HG03442 (cell line): Measurements from ENCODE around the gene UBE2B.

ENCODE experiments used
- ATAC-seq: cut with Tn5 transposase; IDR thresholded peaks from one replicate; pipeline ENCODE4 v1.9.1; 2021; ENCODE audit warnings: mild to moderate bottlenecking, moderate library complexity; ENCODE audit not compliant: unreplicated experiment

Gene UBE2B

GRCh38 chr5:134436523-134437339, 65.4 kb downstream of the UBE2B start:
- peak; percentile 92 for ATAC-seq

- ATAC-seq: no peak
Measured at GRCh38 chr5:134437340-134437846, 66.0 kb downstream of the UBE2B start.

- ATAC-seq: no peak
Measured at GRCh38 chr5:134437847-134438581, 66.6 kb downstream of the UBE2B start.

GRCh38 chr5:134438721-134439123, 67.4 kb downstream of the UBE2B start:
- ATAC-seq: no peak

- no peak for ATAC-seq
Measured at GRCh38 chr5:134439210-134439654, 67.9 kb downstream of the UBE2B start.

- no peak for ATAC-seq
Measured at GRCh38 chr5:134440201-134440755, 68.9 kb downstream of the UBE2B start.
